H9 (cell line): ENCODE measurements around the gene LHX1. TPM values are rescaled to one million over a fixed set of nuclear protein-coding genes. Genes with fewer than 3 reads are reported as not detected.

Experiments
- DNase-seq: peaks from one replicate; pipeline ENCODE4 v3.0.0-alpha.2; 2017
- H2AFZ ChIP-seq: one replicate; pipeline ENCODE4 v1.6.1; 2013; ENCODE audit warnings: mild to moderate bottlenecking, low read length, control low read depth, moderate library complexity
- H2AK5ac ChIP-seq: 2 replicates; pipeline ENCODE4 v1.6.1; 2013; ENCODE audit warnings: low read length, control low read depth, mixed read lengths; ENCODE audit not compliant: insufficient read length
- H2BK120ac ChIP-seq: one replicate; pipeline ENCODE4 v1.6.1; 2013; ENCODE audit warnings: low read depth, mild to moderate bottlenecking, low read length, control low read depth, inconsistent platforms; ENCODE audit not compliant: poor library complexity, severe bottlenecking
- H2BK12ac ChIP-seq: 2 replicates; pipeline ENCODE4 v1.6.1; 2013; ENCODE audit warnings: low read length, control low read depth, mixed read lengths, low read depth; ENCODE audit not compliant: insufficient read length
- H2BK15ac ChIP-seq: 2 replicates; pipeline ENCODE4 v1.6.1; 2013; ENCODE audit warnings: low read depth, low read length, control low read depth
- H2BK20ac ChIP-seq: one replicate; pipeline ENCODE4 v1.6.1; 2013; ENCODE audit warnings: low read depth, mild to moderate bottlenecking, low read length, control low read depth, inconsistent platforms; ENCODE audit not compliant: poor library complexity, severe bottlenecking
- H2BK5ac ChIP-seq: 2 replicates; pipeline ENCODE4 v1.6.1; 2013; ENCODE audit warnings: low read length, control low read depth, mixed read lengths; ENCODE audit not compliant: insufficient read length
- H3K14ac ChIP-seq: 2 replicates; pipeline ENCODE4 v1.6.1; 2013; ENCODE audit warnings: low read length, control low read depth; ENCODE audit not compliant: insufficient read depth
- H3K18ac ChIP-seq: 2 replicates; pipeline ENCODE4 v1.6.1; 2013; ENCODE audit warnings: low read depth, mild to moderate bottlenecking, mixed read lengths, low read length, control low read depth; ENCODE audit not compliant: insufficient read length
- H3K23ac ChIP-seq: 2 replicates; pipeline ENCODE4 v1.6.1; 2013; ENCODE audit warnings: low read length, control low read depth, mixed read lengths, low read depth; ENCODE audit not compliant: insufficient read length
- H3K23me2 ChIP-seq: 2 replicates; pipeline ENCODE4 v1.6.1; 2013; ENCODE audit warnings: low read depth, mild to moderate bottlenecking, mixed read lengths, low read length, control low read depth; ENCODE audit not compliant: insufficient read length, poor library complexity, severe bottlenecking
- H3K27ac ChIP-seq: 2 replicates; pipeline ENCODE4 v1.5.1; 2013; ENCODE audit warnings: low read length, control low read depth, mixed read lengths, low read depth; ENCODE audit not compliant: insufficient read length
- H3K27me3 ChIP-seq: 2 replicates; pipeline ENCODE4 v1.6.1; 2013; ENCODE audit warnings: low read length, control low read depth, inconsistent platforms; ENCODE audit not compliant: insufficient read depth
- H3K4ac ChIP-seq: 2 replicates; pipeline ENCODE4 v1.6.1; 2013; ENCODE audit warnings: low read depth, mild to moderate bottlenecking, control low read depth, inconsistent platforms, low read length, moderate library complexity
- H3K4me1 ChIP-seq: 2 replicates; pipeline ENCODE4 v1.6.1; 2013; ENCODE audit warnings: low read length, control low read depth, inconsistent platforms; ENCODE audit not compliant: insufficient read depth
- H3K4me2 ChIP-seq: 2 replicates; pipeline ENCODE4 v1.6.1; 2013; ENCODE audit warnings: low read length, control low read depth, mixed read lengths; ENCODE audit not compliant: insufficient read length, insufficient read depth
- H3K56ac ChIP-seq: 2 replicates; pipeline ENCODE4 v1.6.1; 2013; ENCODE audit warnings: low read depth, mild to moderate bottlenecking, mixed read lengths, low read length, control low read depth; ENCODE audit not compliant: insufficient read length
- H3K79me1 ChIP-seq: 2 replicates; pipeline ENCODE4 v1.6.1; 2013; ENCODE audit warnings: low read depth, mild to moderate bottlenecking, moderate library complexity, low read length, control low read depth, inconsistent platforms; ENCODE audit not compliant: insufficient read depth, poor library complexity, severe bottlenecking
- H3K79me2 ChIP-seq: 2 replicates; pipeline ENCODE4 v1.6.1; 2013; ENCODE audit warnings: low read length, control low read depth, inconsistent platforms; ENCODE audit not compliant: insufficient read depth
- H3K9ac ChIP-seq: 2 replicates; pipeline ENCODE4 v1.6.1; 2013; ENCODE audit warnings: low read length, control low read depth, mixed read lengths; ENCODE audit not compliant: insufficient read length; ENCODE audit errors: extremely low read depth
- H3K9me3 ChIP-seq: one replicate; pipeline ENCODE4 v1.6.1; 2013; ENCODE audit warnings: low read depth, low read length, inconsistent platforms; ENCODE audit not compliant: control insufficient read depth
- H3T11ph ChIP-seq: one replicate; pipeline ENCODE4 v1.6.1; 2013; ENCODE audit warnings: mild to moderate bottlenecking, low read length, control low read depth, inconsistent platforms
- H4K20me1 ChIP-seq: one replicate; pipeline ENCODE4 v1.6.1; 2013; ENCODE audit not compliant: control insufficient read depth, insufficient read length, insufficient read depth
- H4K5ac ChIP-seq: 2 replicates; pipeline ENCODE4 v1.6.1; 2013; ENCODE audit warnings: low read depth, mild to moderate bottlenecking, mixed read lengths, low read length, control low read depth; ENCODE audit not compliant: insufficient read length
- H4K8ac ChIP-seq: replicated peaks from 2 replicates; pipeline ENCODE4 v1.6.1; 2013; ENCODE audit warnings: low read length, control low read depth, mixed read lengths, low read depth; ENCODE audit not compliant: insufficient read length
- H4K91ac ChIP-seq: 2 replicates; pipeline ENCODE4 v1.6.1; 2013; ENCODE audit warnings: low read depth, mild to moderate bottlenecking, moderate library complexity, mixed read lengths, low read length, control low read depth; ENCODE audit not compliant: insufficient read length
- H3K27ac Mint-ChIP-seq, 3 experiments: 2 replicates in 2 of 3; 3 replicates in 1 of 3; pipeline ENCODE4 v1.8.0; 2020 to 2021; ENCODE audit warnings: mixed read lengths in 3 of 3, mild to moderate bottlenecking in 1 of 3, moderate library complexity in 1 of 3
- H3K27me3 Mint-ChIP-seq: 2 replicates; pipeline ENCODE4 v1.8.0; 2021; ENCODE audit warnings: low read depth, mild to moderate bottlenecking, moderate library complexity, mixed read lengths
- H3K36me3 Mint-ChIP-seq, 3 experiments: 2 replicates in 2 of 3; 3 replicates in 1 of 3; pipeline ENCODE4 v1.8.0; 2020 to 2021; ENCODE audit warnings: low read depth in 3 of 3, mixed read lengths in 3 of 3; ENCODE audit not compliant: insufficient read depth in 1 of 3
- H3K4me1 Mint-ChIP-seq, 2 experiments: 2 replicates each; pipeline ENCODE4 v1.8.0; 2020; ENCODE audit warnings: mixed read lengths in 2 of 2
- H3K4me3 Mint-ChIP-seq, 2 experiments: 2 replicates in 1 of 2; 3 replicates in 1 of 2; pipeline ENCODE4 v1.8.0; 2020 to 2021; ENCODE audit warnings: mild to moderate bottlenecking in 2 of 2, mixed read lengths in 2 of 2, moderate library complexity in 1 of 2
- H3K9me3 Mint-ChIP-seq, 2 experiments: 2 replicates in 1 of 2; 3 replicates in 1 of 2; pipeline ENCODE4 v1.8.0; 2020; ENCODE audit warnings: mild to moderate bottlenecking in 2 of 2, mixed read lengths in 2 of 2, moderate library complexity in 1 of 2
- WGBS: extraction: QIAGEN DNeasy Blood & Tissue Kit; methylation state at CpG from one replicate; pipeline ENCODE4 v1.1.7; 2013; ENCODE audit warnings: missing lambda C conversion rate, low lambda C conversion rate, mixed read lengths; ENCODE audit not compliant: insufficient read length; ENCODE audit errors: extremely low coverage; 5-methylcytosine and 5-hydroxymethylcytosine counted together
- total RNA-seq: library from RNA; stranded (reverse); gene quantifications from 2 replicates; pipeline ENCODE4 v1.2.1, GENCODE V29; 2021
- TF ChIP-seq, protein P1 (sequence below): fragments of 200-600 bp; sonication (generic); conservative IDR thresholded peaks from 3 replicates; pipeline ENCODE4 v1.8.0; 2021; ENCODE audit warnings: antibody characterized with exemption, mild to moderate bottlenecking

Gene LHX1
- total RNA-seq, 1 experiment from 2014 or later, result 0.22 TPM

DNA sequence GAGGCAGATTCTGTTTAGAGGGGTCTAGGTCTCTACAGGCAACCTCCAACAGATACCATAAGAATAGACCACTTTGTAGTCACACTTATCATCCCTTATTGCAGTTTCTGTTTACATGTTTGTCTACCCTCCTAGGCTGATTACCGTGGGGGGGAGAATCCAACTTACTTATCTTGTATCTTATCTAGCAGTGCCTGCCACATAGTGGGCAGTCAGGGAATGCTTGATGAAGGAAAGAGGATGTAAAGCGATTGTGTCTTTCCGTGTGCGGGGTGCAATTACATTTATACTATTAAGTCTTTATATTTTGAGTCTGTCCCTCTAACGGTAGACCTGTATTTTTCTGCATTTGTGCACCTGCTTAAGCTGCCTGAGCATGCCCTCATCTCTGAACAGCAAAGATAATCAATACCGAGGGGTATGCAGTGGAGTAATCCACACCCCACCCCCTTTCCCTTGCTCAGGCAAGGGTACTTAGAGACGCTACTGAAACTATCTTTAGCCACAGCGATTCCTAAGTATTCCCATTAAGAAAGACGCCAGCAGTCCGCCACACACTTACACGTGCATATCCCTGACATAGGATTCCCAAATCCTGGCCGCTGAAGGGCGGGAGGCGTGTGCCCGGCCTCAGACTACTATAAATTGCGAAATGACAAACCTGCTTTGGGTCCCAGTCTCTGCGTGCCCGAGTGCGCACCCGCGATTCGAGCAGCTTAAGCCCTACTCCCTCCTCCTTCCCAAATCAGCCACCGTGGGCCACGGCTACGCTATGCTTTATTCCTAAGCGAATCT, 10.8 kb downstream of the LHX1 start:
- Histone ChIP-seq H3K23ac (no peak overlapping the region), H3K79me1 (no peaks in the 10 kb centered on the region), H3K23me2 (peaks cover 11% of the 10 kb centered on the region), H3K4ac (no peak overlapping the region), H3K18ac (no peak overlapping the region), H2BK5ac (no peak overlapping the region), H2BK20ac (no peak overlapping the region), H2BK120ac (no peak overlapping the region), H2BK12ac (no peak overlapping the region), H3K4me1 (no peaks in the 10 kb centered on the region; the same call in 1 of the 2 replicates), H2AFZ (no peak overlapping the region), H3K9ac (peak overlapping the region; percentile 5), H2AK5ac (no peak overlapping the region), H3K79me2 (peaks cover 2% of the 10 kb centered on the region; the same call in 1 of the 2 replicates), H3K14ac (no peak overlapping the region), H4K8ac (no peak overlapping the region), H3K27me3 (peaks cover 45% of the 10 kb centered on the region), H2BK15ac (no peak overlapping the region), H3K27ac (no peak overlapping the region), H4K91ac (no peak overlapping the region), H4K20me1 (no peaks in the 10 kb centered on the region), H3T11ph (no peak overlapping the region), H3K9me3 (no peaks in the 10 kb centered on the region), H3K4me2 (peak overlapping the region; percentile 54), H4K5ac (no peak overlapping the region), H3K56ac (no peak overlapping the region)
- Mint-ChIP-seq H3K27me3 (peaks cover 65% of the 10 kb centered on the region), H3K36me3 (peaks cover 10 to 37% (median 26%) of the 10 kb centered on the region in 3 experiments), H3K9me3 (peaks cover 0 to 5% of the 10 kb centered on the region in 2 experiments; a peak in 1 of 5 replicates), H3K4me3 (peak overlapping the region; percentile 91 to 94), H3K27ac (peak overlapping the region; percentile 68 to 98 (median 69); a peak in 4 of 7 replicates), H3K4me1 (peaks cover 34 to 57% of the 10 kb centered on the region in 2 experiments)
- TF ChIP-seq, protein P1, sequence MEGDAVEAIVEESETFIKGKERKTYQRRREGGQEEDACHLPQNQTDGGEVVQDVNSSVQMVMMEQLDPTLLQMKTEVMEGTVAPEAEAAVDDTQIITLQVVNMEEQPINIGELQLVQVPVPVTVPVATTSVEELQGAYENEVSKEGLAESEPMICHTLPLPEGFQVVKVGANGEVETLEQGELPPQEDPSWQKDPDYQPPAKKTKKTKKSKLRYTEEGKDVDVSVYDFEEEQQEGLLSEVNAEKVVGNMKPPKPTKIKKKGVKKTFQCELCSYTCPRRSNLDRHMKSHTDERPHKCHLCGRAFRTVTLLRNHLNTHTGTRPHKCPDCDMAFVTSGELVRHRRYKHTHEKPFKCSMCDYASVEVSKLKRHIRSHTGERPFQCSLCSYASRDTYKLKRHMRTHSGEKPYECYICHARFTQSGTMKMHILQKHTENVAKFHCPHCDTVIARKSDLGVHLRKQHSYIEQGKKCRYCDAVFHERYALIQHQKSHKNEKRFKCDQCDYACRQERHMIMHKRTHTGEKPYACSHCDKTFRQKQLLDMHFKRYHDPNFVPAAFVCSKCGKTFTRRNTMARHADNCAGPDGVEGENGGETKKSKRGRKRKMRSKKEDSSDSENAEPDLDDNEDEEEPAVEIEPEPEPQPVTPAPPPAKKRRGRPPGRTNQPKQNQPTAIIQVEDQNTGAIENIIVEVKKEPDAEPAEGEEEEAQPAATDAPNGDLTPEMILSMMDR, result no peak
- DNase-seq, result no peak
- no CpG with 5 or more reads among the region's 26 CpGs for WGBS
